H1 (cell line): ENCODE results near the gene MAP4K4. TPM values are rescaled to one million over a fixed set of nuclear protein-coding genes. Genes with fewer than 3 reads are reported as not detected.

ENCODE experiments used
- PHF8 ChIP-seq: fragments of 200-600 bp; sonication (generic); conservative IDR thresholded peaks from 2 replicates; pipeline ENCODE4 v1.7.1; 2012; ENCODE audit warnings: low read depth, mild to moderate bottlenecking, inconsistent platforms, low read length, moderate library complexity
- polyA plus RNA-seq, 7 experiments: library from polyadenylated mRNA; depleted of rRNA in 3 of 7; stranded (reverse) in 5 of 7; unstranded in 2 of 7; fragments of >200 nt in 5 of 7; fragments of 200-250 nt in 2 of 7; gene quantifications; 1 replicate in 5 of 7; 2 replicates in 1 of 7; 4 replicates in 1 of 7; pipeline versions ENCODE4 v1.2.1 to v1.2.3, GENCODE V29; 2011 to 2013; ENCODE audit warnings: missing spikeins in 2 of 7, mixed read lengths in 2 of 7
- total RNA-seq: library from RNA; stranded (reverse); fragmentation: NEBNext Ultra II Directional; extraction: Animal tissue kit (Norgen Biotek cat#: 25700); gene quantifications from 2 replicates; pipeline ENCODE4 v1.2.1, GENCODE V29; 2021

The MAP4K4 gene
- total and polyA plus RNA-seq, 2 of the 8 experiments (the other 6 are each of a cell fraction or from before 2014, with no cell fraction given), result 53.2 to 138 TPM

- TF ChIP-seq PHF8, result no peak
Measured at GRCh38 chr2:101704816-101705578, 7.5 kb downstream of the MAP4K4 start (continued).
